Esophagus squamous epithelium (tissue), 5 donors: Measurements from ENCODE around the gene CAPZB. TPM values are rescaled to one million over a fixed set of nuclear protein-coding genes. Genes with fewer than 3 reads are reported as not detected.

ENCODE experiments used
- DNase-seq: peaks from one replicate; lab custom pipeline; 2025; lab: John Stamatoyannopoulos, UW
- H3K27ac ChIP-seq, 4 donors: fragments of 200-600 bp; sonication (generic); one replicate each; pipeline ENCODE4 v1.5.1; 2016 to 2019; ENCODE audit warnings: mild to moderate bottlenecking in 1 of 4
- H3K27me3 ChIP-seq, 4 donors: fragments of 200-600 bp; sonication (generic); 1 replicate in 3 of 4; 2 replicates in 1 of 4; pipeline versions ENCODE4 v1.5.1 to v1.6.0; 2017 to 2021; ENCODE audit warnings: antibody characterized with exemption in 1 of 4
- H3K36me3 ChIP-seq, 3 donors: fragments of 200-600 bp; sonication (generic); one replicate each; pipeline ENCODE4 v1.5.1; 2016 to 2019
- H3K4me1 ChIP-seq, 3 donors: fragments of 200-600 bp; sonication (generic); one replicate each; pipeline ENCODE4 v1.5.1; 2017 to 2019
- H3K4me3 ChIP-seq, 4 donors: fragments of 200-600 bp; sonication (generic); 1 replicate in 3 of 4; 2 replicates in 1 of 4; pipeline ENCODE4 v1.5.1; 2016 to 2019; ENCODE audit warnings: mild to moderate bottlenecking in 2 of 4, moderate library complexity in 1 of 4
- H3K9me3 ChIP-seq, 3 donors: fragments of 200-600 bp; sonication (generic); one replicate each; pipeline ENCODE4 v1.5.1; 2016 to 2019
- POLR2A ChIP-seq, 4 donors: fragments of 450-650 bp; IDR thresholded peaks; one replicate each; pipeline ENCODE4 v1.6.1; 2017; ENCODE audit warnings: antibody characterized with exemption in 4 of 4, mild to moderate bottlenecking in 4 of 4, moderate library complexity in 3 of 4
- WGBS, 2 donors: methylation state at CpG; one replicate each; pipeline ENCODE4 v1.1.5; 2018; 5-methylcytosine and 5-hydroxymethylcytosine counted together
- intact Hi-C: fragments of 100-400 bp; cut with DNase I; formaldehyde crosslinking; loops from one replicate; pipeline ENCODE4 v1.15.0; 2022
- total RNA-seq, 4 donors: library from RNA; depleted of rRNA; stranded (reverse); fragments of >200 nt; gene quantifications; one replicate each; pipeline ENCODE4 v1.1.0, GENCODE V29; 2016
- TF ChIP-seq, protein P1 (sequence below), 6 experiments: fragments of 450-650 bp in 4 of 6; fragments of 200-600 bp in 2 of 6; sonication (generic) in 2 of 6; IDR thresholded peaks; one replicate each; pipeline ENCODE4 v1.5.1; 2016 to 2019; ENCODE audit warnings: antibody characterized with exemption in 6 of 6, mild to moderate bottlenecking in 4 of 6, moderate library complexity in 4 of 6
- donor health status: DM: yes; HTN: yes; CAD: no.

Gene CAPZB
- total RNA-seq, 4 donors from 2014 or later, result 89.4 to 146 (median 126) TPM

DNA sequence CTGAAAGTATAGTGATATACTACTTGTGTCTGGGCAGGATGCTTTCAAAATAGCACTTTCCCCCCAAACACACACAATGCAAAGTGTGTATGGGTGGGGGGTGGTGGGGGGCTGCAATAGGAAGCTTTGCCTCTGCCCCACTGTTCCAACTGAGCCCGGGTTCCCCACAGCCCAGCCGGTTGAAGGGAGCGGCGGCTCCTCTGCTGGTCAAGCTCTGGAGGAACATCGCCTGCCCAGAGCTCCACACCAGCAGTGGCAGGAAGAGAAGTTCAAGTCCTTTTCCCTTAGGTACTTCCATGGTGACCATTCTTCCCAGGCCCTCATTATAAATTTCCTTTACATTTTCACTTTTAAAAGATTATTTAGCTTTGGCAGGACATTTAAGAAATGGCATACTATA lies 74.9 kb downstream of the CAPZB start:
- H3K4me1 ChIP-seq, result peaks cover 24 to 99% (median 41%) of the 10 kb centered on the region in 3 donors

DNA sequence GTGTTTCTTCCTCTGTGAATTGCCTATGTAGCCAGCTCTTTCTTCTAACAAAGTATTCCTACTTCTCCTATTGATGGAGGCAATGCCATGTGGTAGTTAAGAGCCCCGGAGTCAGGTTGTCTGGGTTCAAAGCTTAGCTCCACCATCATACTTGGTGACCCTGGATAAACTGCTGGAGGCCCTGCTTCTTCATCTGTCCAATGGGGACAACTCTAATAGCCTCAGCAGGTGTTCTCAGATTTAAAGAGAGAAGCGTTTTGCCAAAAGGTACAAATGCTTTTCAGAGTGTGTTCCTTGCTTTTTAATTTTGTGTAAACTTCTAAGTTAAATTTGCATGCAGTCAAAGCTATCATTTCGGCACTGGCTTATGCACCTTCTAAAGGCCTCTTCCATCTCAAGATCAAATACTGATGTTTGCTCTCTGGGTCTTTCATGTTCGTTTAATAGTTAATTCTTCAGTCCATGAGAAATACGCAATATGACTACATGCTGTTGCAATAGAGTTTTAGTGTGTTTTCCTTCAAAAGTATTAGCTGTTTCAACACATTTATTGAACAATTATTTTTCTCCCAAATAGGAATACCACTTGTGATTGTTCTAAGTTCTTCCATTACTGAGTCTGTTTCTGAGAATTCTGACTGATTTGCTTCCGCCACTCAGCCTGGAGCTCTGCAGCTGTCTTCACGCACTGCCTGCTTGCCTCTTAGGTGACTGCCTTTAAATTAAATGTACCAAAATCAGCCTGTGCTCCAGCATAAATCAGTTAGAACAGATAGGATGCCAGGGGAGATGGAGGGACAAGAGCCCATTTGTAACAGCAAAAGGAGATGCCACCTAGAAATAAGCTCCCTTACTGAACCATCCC lies 75.6 kb downstream of the CAPZB start:
- intact Hi-C loops, result no loop called here
- Histone ChIP-seq H3K27me3 (no peaks in the 10 kb centered on the region), H3K36me3 (peaks cover 0 to 69% (median 0%) of the 10 kb centered on the region in 3 donors), H3K4me3 (no peak overlapping the region), H3K27ac (peak overlapping the region in 3 of 4 donors; percentile 68 to 92 (median 88)), H3K9me3 (no peaks in the 10 kb centered on the region), H3K4me1 (peaks cover 17 to 99% (median 38%) of the 10 kb centered on the region in 3 donors)
- WGBS, 2 donors, result 86 to 87% methylated on average over 7 of the region's 7 CpGs
- no peak for DNase-seq
- TF ChIP-seq POLR2A (IDR thresholded peaks at IDR 0.05), result no peak
- TF ChIP-seq, protein P1, sequence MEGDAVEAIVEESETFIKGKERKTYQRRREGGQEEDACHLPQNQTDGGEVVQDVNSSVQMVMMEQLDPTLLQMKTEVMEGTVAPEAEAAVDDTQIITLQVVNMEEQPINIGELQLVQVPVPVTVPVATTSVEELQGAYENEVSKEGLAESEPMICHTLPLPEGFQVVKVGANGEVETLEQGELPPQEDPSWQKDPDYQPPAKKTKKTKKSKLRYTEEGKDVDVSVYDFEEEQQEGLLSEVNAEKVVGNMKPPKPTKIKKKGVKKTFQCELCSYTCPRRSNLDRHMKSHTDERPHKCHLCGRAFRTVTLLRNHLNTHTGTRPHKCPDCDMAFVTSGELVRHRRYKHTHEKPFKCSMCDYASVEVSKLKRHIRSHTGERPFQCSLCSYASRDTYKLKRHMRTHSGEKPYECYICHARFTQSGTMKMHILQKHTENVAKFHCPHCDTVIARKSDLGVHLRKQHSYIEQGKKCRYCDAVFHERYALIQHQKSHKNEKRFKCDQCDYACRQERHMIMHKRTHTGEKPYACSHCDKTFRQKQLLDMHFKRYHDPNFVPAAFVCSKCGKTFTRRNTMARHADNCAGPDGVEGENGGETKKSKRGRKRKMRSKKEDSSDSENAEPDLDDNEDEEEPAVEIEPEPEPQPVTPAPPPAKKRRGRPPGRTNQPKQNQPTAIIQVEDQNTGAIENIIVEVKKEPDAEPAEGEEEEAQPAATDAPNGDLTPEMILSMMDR (IDR thresholded peaks at IDR 0.05), result no peak

More for the DNA sequence above, 74.9 kb downstream of the CAPZB start:
- Histone ChIP-seq H3K27ac (peak overlapping the region in 3 of 4 donors; percentile 68 to 92 (median 88)), H3K27me3 (no peaks in the 10 kb centered on the region), H3K9me3 (no peaks in the 10 kb centered on the region), H3K4me3 (no peak overlapping the region), H3K36me3 (peaks cover 0 to 69% (median 0%) of the 10 kb centered on the region in 3 donors)
- WGBS, 2 donors, result 77 to 83% methylated on average over 3 to 5 of the region's 5 CpGs
- intact Hi-C loops, result no loop called here
- DNase-seq, result no peak
- TF ChIP-seq, protein P1 (IDR thresholded peaks at IDR 0.05), result no peak
- no peak for TF ChIP-seq POLR2A (IDR thresholded peaks at IDR 0.05)

DNA sequence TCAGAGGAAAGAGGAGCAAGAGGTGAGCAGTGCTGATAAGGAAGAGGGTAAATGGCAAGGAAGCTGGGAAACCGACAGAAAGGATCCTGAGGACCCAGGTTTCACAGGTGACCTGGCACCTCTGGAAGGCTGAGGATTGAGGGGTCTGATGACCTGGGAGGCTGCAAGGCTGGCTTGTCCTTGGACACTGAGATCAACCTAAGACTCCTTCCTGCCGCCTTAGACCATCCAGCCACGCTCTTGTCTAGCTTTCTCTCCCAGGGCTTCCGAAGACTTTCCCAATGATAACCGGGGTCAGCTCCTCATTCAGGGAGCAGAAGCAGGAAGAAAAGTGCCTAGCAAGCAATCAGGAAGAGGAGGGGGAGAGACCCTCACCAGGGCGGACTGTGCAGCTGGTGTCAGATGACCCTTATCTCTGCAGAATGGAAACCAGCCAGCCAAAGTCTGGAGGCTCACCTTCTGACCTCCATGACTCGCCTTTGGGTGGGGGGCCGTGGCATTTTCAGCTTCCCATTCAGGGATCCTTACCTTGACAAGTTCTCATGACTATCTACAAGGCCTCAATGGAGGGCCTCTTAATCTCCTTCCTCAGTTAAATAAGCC lies 77.7 kb downstream of the CAPZB start:
- peak overlapping the region in 3 of 4 donors; percentile 64 to 92 (median 88) for H3K27ac ChIP-seq
- no peak for TF ChIP-seq POLR2A (IDR thresholded peaks at IDR 0.05)
- TF ChIP-seq, protein P1 (IDR thresholded peaks at IDR 0.05), result no peak
- WGBS, 2 donors, result 76 to 87% methylated on average over 5 to 7 of the region's 8 CpGs
- intact Hi-C loops, result no loop called here
- peaks cover 8 to 97% (median 34%) of the 10 kb centered on the region in 3 donors for H3K4me1 ChIP-seq
- no peaks in the 10 kb centered on the region for H3K27me3 ChIP-seq
- no peak overlapping the region for H3K4me3 ChIP-seq
- no peaks in the 10 kb centered on the region for H3K9me3 ChIP-seq
- no peak for DNase-seq
- peaks cover 0 to 68% (median 0%) of the 10 kb centered on the region in 3 donors for H3K36me3 ChIP-seq

DNA sequence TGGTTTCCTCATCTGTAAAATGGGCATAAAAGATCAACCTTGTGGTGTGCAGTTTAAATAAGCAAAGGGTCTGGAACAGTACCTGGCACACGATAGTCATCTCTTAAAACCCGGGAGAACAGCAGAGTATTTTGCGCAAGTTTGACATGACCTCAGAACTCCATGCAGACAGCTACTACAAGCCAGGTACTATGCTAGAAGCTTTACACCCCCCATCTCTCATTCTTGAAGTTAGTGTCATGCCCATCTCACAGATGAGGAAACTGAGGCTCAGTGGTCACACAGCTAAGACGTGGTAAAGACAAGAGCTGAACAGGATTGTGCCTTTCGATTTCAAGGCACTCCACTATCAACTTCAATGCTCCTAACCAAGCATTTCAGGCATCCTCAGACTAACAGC lies 78.7 kb downstream of the CAPZB start:
- no peak for DNase-seq
- WGBS, 2 donors, result 79 to 92% methylated on average over 5 of the region's 5 CpGs
- Histone ChIP-seq H3K36me3 (peaks cover 0 to 72% (median 0%) of the 10 kb centered on the region in 3 donors), H3K27ac (peak overlapping the region; percentile 14 to 92 (median 76)), H3K9me3 (no peaks in the 10 kb centered on the region), H3K4me3 (no peak overlapping the region), H3K27me3 (no peaks in the 10 kb centered on the region), H3K4me1 (peaks cover 15 to 97% (median 43%) of the 10 kb centered on the region in 3 donors)
- intact Hi-C loops, result no loop called here
- TF ChIP-seq, protein P1 (IDR thresholded peaks at IDR 0.05), result no peak
- no peak for TF ChIP-seq POLR2A (IDR thresholded peaks at IDR 0.05)
